HG03520 (cell line): ENCODE results near the gene SNRPA.
"Not testable (repeated sequence)": the region's sequence is repeated elsewhere in the genome, so short reads cannot be mapped to it uniquely, and the experiment has no call there.

Source experiments
- ATAC-seq: cut with Tn5 transposase; IDR thresholded peaks from one replicate; pipeline ENCODE4 v1.9.1; 2021; ENCODE audit warnings: mild to moderate bottlenecking, moderate library complexity; ENCODE audit not compliant: unreplicated experiment

The SNRPA gene

DNA sequence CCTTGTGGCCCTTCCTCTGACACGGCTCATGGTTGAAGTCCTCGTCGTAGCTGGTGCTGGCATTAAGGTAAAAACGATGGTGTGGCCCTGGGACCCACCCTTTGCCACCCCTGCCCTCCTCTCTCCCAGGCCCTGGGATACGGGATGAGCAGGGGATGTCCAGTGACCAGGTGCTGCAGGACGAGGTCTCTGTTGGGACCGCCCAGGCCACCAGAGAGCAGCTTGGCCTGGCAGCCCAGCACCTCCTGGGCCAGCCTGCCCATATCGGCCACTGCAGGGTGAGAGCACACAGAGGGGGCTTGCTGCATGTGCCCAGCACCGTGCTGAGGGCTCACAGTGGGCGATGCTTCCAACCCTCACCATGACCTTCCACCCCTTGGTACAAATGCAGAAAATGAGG is 7.1 kb upstream of the SNRPA start:
- ATAC-seq = no peak

DNA sequence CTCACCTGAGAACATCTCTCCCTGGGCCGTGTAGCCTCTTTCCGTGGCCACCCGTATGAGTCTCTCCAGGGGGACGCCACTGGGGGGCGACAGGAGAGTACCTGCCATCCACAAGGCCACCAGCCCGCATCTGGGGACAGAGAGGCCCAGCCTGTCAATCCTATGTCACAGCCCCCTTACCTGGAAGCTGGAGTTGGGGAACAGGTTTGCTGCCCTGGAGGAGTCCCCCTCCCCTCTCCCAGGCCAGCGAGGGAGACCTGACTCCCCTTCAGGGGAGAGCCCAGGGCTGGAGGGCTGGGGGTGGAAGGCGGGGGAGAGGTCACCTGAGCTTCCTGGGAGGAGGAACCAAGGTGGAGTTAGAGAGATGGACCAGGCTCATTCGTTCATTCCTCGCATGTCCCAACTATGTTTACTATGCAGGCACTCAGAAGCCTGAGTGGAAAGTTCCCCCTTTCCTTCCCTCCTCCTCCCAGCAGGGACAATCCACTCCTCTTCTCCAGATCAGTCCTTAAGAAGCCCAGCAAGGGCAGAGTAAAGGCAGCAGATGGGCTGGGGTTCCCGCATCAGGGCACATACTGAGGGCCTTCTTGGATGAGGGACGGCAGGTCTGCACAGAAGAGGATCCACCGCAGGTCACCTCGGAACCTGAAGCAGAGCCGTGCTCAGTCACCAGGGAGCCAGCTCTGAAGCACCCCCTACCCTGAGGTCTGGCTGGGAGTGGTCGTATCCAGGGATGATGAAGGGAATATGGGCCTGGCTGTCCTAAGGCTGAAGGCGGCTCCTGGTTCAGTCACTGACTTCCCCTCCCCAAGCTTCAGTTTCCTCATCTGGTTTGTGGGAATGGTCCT is 6.2 kb upstream of the SNRPA start:
- no peak for ATAC-seq

- ATAC-seq = no peak
These were observed 5.6 kb upstream of the SNRPA start for GRCh38 chr19:40745402-40745780.

DNA sequence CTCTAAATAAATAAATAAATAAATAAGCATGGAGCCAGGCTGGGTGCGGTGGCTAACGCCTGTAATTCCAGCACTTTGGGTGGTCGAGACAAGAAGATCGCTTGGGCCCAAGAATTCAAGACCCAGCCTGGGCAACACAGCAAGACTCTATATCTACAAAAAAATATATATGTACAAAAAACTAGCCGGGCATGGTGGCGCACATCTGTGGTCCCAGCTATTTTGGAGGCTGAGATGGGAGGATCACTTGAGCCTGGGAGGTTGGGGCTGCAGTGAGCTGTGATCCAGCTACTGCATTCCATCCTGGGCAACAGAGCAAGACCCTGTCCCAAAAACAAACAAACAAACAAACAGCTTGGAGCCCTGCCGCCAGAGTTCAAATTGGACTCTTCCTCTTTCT is 3.5 kb upstream of the SNRPA start:
- no peak for ATAC-seq

DNA sequence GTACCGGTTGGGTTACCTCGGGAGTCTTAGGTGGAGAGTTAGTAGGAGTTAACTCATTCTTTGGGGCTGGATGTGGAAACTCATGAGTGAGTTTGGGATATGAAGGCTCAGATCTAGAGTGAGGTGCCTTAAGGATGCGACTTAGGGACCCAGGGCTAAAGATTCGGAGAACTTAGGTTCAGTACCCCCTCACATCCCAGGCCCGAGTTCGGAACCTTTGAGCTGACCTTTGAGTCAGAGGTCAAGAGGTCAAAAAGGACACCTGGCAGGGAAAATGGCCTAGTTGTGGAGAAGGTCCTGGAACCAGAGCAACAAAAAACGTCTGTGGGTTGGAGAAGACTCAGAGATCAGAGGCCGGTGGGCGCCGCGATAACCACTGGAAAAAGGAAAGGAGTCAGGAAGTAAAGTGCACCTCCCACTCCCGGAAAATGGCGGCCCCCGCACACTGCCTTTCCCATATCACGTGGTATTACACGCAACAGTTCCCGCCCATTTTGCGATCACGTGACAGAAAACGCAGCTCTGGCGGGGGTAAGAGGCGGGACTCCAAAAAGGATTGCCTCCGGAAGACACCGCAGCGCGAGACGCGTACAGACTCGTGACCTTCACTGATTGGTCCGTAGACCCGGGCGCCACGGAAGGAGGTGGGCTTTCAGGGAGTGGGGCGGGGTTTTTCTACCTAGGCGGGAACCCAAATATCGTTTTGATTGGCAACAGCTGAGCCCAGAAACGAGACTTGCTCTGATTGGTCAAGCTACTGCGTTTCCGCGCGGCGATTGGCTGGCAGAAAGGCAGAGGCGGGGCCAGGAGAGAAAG is 737 bp upstream of the SNRPA start, which contains the start of gene ACTMAP:
Gene ACTMAP, minus strand, starts transcription at position 420 of the 816 bp plus-strand sequence. CDS start 674 bp downstream, outside the sequence.
- ATAC-seq = peak; percentile 73

DNA sequence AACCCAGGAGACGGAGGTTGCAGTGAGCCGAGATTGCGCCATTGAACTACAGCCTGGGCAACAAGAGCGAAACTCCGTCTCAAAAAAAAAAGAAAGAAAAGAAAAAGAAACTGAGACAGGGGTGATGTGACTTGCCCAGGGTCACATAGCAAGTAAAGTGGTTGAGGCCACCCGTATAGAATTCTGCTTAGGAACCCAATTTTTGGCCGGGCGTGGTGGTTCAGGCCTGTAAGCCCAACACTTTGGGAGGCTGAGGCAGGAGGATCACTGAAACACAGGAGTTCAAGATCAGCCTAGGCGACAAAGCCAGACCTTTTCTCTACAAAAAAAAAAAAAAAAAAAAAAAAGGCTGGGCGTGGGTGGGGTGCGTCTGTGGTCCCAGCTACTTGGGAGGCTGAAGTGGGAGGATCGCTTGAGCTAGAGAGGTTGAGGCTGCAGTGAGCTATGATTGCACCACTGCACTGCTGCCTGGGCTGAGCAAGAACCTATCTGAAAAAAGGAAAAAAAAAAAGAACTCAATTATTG is 1.3 kb downstream of the SNRPA start:
- no peak for ATAC-seq

DNA sequence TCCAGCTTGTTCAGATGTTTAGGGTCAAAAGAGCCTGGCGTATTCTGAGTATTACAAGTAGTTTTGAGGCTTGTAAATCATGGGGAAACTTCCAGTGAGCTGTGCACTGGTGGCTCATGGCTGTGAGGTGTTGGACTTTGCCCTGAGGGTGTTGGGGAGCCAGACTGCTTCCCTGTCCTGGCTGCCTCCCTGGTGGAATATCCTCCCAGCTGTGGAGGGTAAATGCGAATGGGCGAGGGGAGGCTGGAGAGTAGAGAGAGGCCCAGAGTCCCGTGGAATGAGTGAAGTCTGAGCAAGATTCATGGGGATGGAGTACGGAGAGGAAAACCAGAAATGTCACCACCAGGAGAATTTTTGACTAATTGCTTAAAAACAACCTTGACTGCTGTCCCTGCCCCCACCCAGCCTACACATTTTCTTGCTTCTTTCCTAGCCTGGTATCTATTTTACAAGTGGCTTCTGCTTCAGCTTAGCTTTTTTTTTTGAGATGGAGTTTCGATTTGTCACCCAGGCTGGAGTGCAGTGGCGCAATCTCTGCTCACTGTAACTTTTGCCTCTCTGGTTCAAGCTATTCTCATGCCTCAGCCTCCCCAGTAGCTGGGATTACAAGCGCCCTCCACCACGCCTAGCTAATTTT is 3.7 kb downstream of the SNRPA start:
- no peak for ATAC-seq

DNA sequence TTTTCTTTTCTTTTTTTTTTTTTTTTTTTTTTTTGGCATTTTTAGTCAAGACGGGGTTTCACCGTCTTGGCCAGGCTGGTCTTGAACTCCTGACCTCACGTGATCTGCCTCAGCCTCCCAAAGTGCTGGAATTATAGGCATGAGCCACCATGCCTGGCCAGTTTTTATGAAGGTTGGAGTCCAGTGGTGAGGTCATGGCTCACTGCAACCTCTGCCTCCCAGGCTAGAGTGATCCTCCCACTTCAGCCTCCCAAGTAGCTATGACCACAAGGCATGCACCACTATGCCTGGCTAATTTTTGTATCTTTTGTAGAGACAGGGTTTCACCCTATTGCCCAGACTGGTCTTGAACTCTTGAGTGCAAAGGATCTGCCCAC is 4.2 kb downstream of the SNRPA start:
- ATAC-seq = no peak

GRCh38 chr19:40755791-40756190 is 4.8 kb downstream of the SNRPA start:
- ATAC-seq = no peak

DNA sequence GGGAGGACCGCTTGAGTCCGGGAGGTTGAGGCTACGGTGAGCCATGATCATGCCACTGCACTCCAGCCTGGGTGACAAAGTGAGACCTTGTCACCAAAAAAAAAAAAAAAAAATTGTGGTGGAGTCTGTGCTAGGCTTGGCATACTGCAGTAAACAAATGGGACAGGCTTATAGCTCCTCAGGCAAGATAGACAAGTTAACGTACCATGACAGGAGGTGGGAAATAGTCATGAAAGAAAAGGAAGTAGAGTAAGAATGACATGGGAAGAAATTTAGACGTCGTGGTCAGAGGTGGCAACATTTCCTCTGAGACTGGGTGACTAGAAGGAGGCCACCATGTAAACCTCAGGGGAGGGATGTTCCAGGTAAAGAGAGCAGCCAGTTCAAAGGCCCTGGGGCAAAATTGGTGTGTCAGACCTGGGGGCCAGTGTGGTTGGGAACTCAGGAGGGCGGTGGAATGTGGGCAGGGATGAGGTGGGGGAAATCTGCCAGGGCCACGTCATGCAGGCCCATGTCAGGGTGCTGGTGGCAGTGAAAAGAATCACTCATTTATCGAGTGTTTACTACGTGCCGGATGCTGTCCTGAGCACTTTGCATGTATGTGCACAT is 5.6 kb downstream of the SNRPA start:
- ATAC-seq = no peak

DNA sequence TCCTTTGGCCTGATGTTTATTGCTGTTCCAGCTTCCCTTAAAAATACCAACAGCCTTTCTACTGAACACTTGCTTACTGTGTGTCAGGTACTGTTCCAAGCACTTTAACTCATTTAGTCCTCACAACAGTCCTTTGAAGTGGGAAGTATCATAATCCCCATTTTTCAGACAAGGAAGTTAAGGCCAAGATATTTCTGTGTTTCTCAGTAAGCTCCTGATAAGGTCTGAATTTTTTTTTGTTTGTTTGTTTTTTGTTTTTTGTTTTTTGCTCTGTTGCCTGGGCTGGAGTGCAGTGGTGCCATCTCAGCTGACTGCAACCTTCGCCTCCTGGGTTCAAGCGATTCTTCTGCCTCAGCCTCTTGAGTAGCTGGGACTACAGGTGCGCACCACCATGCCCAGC is 7.5 kb downstream of the SNRPA start:
- no peak for ATAC-seq

DNA sequence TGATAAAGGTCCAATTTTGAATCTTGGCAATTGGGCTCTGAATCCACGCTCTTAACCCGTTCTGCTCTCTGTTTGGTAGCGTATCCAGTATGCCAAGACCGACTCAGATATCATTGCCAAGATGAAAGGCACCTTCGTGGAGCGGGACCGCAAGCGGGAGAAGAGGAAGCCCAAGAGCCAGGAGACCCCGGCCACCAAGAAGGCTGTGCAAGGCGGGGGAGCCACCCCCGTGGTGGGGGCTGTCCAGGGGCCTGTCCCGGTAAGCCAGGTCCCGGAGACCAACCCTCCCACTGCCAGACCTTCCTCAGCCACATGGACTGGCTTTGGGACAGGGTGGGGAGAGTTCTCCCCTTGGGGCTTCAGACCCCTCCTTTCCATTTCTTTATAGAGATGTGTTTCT is 8.3 kb downstream of the SNRPA start:
- no peak for ATAC-seq

GRCh38 chr19:40762754-40763470 is 11.9 kb downstream of the SNRPA start:
- ATAC-seq = no peak

DNA sequence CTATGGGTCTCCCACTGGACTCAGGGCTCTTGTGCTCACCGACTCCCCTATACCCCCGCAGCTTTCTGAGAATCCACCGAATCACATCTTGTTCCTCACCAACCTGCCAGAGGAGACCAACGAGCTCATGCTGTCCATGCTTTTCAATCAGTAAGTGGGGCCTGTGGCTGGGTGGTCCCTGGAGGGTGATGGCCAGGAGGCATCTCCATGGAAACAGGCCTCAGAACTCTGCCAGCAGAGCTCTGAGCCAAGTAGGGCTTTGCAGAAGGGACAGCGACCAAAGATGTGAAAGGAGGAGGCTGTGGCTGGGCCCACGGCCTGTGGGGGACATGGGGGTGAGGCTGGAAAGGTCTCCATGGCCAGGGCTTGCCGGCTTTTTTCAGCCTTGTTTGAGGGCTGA is 12.5 kb downstream of the SNRPA start:
- no peak for ATAC-seq

GRCh38 chr19:40763963-40764362 is 13.0 kb downstream of the SNRPA start:
- ATAC-seq = no peak

- ATAC-seq = not testable (repeated sequence)
These were observed 15.4 kb downstream of the SNRPA start for GRCh38 chr19:40766385-40766784.

DNA sequence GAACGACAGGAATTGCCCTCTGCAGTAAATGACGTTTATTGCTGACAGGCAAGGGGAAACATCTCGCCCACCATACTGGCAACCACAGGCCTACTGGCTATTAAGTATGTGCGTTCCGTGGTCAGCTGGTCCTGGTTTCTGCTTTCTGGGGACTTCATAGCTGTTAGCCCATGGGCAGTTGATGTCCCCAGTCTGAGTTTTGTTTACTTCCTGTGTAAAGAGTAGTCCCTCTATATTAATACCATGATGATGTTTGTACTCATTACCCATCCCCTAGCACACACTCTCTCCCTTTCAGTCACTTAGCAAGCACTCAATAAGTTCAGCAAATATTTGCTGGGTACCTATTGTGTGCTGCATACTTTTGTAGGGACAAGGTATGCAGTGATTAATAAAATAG is 17.9 kb downstream of the SNRPA start:
- no peak for ATAC-seq

GRCh38 chr19:40771101-40771862 is 20.3 kb downstream of the SNRPA start:
- ATAC-seq = not testable (repeated sequence)

DNA sequence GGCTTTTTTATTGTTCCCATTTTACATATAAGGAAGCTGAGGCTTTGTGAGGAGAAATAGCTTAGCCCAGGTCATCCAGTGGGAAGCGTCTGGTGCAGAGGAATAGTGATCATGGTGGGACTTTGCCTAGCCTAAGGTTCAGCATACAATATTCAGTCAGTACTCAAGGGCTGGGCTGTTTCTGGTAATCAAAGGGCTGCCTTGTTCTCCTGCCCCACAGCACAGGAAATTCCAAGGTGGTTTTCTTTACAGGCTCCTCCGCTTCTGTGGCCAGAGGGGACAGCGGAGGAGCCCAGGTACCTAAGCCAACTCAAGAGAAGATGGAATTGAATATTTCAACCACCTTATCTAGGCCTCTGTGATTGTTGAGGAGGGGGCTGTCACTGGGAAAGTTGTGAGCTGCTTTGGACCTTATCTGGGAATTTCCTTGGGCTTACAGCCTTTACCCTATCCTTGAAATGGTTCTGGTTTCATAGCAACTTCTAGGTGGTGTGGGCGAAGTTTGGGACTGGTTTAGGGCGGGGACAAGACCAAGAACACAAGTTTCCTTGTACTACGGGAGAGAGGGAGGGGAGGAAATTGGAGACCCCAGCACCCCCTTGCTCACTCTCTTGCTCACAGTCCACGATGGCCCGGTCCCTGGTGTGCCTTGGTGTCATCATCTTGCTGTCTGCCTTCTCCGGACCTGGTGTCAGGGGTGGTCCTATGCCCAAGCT is 24.1 kb downstream of the SNRPA start, which contains the start of gene MIA:
Gene MIA, plus strand, starts transcription at position 606 of the 716 bp plus-strand sequence. Its CDS starts 22 bp downstream, at position 628.
- no peak for ATAC-seq
